ENCODE results near the gene DKK3. TPM values are rescaled to one million over a fixed set of nuclear protein-coding genes. Genes with fewer than 3 reads are reported as not detected.

Gene DKK3
- total and polyA plus RNA-seq, 2 experiments from 2014 or later: 16.8 to 31.1 TPM

- TF ChIP-seq, protein P1, sequence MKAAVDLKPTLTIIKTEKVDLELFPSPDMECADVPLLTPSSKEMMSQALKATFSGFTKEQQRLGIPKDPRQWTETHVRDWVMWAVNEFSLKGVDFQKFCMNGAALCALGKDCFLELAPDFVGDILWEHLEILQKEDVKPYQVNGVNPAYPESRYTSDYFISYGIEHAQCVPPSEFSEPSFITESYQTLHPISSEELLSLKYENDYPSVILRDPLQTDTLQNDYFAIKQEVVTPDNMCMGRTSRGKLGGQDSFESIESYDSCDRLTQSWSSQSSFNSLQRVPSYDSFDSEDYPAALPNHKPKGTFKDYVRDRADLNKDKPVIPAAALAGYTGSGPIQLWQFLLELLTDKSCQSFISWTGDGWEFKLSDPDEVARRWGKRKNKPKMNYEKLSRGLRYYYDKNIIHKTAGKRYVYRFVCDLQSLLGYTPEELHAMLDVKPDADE (IDR thresholded peaks at IDR 0.05): no peak
- TF ChIP-seq CREB1 (CRISPR knock-in tag; IDR thresholded peaks at IDR 0.05; ENCODE audit: low read depth) (no peak), POLR2AphosphoS5 (IDR thresholded peaks at IDR 0.05; ENCODE audit: low read depth) (no peak)
Observed at GRCh38 chr11:11981840-11982239, 26.6 kb downstream of the DKK3 start (continued).

- Mint-ChIP-seq H3K4me3 (no peak overlapping the region), H3K4me1 (peaks cover 18% of the 10 kb centered on the region), H3K36me3 (ENCODE audit: low read depth) (peaks cover 7% of the 10 kb centered on the region; the same call in 2 of the 3 replicates), H3K27ac (no peak overlapping the region), H3K9me3 (no peaks in the 10 kb centered on the region; the same call in 2 of the 3 replicates), H3K27me3 (ENCODE audit: insufficient read depth, low read depth, poor library complexity) (peaks cover 3% of the 10 kb centered on the region)
- Histone ChIP-seq H3K27ac (ENCODE audit: low read depth) (no peak overlapping the region), H3F3A (replicated peaks; ENCODE audit: low read depth) (no peaks in the 10 kb centered on the region), H3K4me2 (no peak overlapping the region), H3K4me3 (no peak overlapping the region), H3K79me2 (replicated peaks; ENCODE audit: insufficient read depth) (no peaks in the 10 kb centered on the region), H3K4me1 (ENCODE audit: insufficient read depth) (peaks cover 13% of the 10 kb centered on the region; the same call in 1 of the 2 replicates), H3K9me2 (ENCODE audit: insufficient read depth) (no peaks in the 10 kb centered on the region), H2AFZ (no peak overlapping the region), H3K27me3 (ENCODE audit: insufficient read depth) (no peaks in the 10 kb centered on the region), H4K20me1 (replicated peaks; ENCODE audit: insufficient read depth) (no peaks in the 10 kb centered on the region), H3K36me3 (ENCODE audit: insufficient read depth) (no peaks in the 10 kb centered on the region)
- ATAC-seq (no peak), DNase-seq (ENCODE audit: low spot score) (no peak)
- TF ChIP-seq, protein P2, sequence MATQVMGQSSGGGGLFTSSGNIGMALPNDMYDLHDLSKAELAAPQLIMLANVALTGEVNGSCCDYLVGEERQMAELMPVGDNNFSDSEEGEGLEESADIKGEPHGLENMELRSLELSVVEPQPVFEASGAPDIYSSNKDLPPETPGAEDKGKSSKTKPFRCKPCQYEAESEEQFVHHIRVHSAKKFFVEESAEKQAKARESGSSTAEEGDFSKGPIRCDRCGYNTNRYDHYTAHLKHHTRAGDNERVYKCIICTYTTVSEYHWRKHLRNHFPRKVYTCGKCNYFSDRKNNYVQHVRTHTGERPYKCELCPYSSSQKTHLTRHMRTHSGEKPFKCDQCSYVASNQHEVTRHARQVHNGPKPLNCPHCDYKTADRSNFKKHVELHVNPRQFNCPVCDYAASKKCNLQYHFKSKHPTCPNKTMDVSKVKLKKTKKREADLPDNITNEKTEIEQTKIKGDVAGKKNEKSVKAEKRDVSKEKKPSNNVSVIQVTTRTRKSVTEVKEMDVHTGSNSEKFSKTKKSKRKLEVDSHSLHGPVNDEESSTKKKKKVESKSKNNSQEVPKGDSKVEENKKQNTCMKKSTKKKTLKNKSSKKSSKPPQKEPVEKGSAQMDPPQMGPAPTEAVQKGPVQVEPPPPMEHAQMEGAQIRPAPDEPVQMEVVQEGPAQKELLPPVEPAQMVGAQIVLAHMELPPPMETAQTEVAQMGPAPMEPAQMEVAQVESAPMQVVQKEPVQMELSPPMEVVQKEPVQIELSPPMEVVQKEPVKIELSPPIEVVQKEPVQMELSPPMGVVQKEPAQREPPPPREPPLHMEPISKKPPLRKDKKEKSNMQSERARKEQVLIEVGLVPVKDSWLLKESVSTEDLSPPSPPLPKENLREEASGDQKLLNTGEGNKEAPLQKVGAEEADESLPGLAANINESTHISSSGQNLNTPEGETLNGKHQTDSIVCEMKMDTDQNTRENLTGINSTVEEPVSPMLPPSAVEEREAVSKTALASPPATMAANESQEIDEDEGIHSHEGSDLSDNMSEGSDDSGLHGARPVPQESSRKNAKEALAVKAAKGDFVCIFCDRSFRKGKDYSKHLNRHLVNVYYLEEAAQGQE (IDR thresholded peaks at IDR 0.05; ENCODE audit: unreplicated experiment): no peak
- TF ChIP-seq CREB1 (CRISPR knock-in tag; IDR thresholded peaks at IDR 0.05; ENCODE audit: low read depth): no peak
- no peak for TF ChIP-seq NANOG (IDR thresholded peaks at IDR 0.05; ENCODE audit: borderline replicate concordance)
- no peak for TF ChIP-seq STAT1 (IDR thresholded peaks at IDR 0.05; ENCODE audit: unreplicated experiment)
- TF ChIP-seq ZNF331 (CRISPR knock-in tag; IDR thresholded peaks at IDR 0.05; ENCODE audit: low read depth): no peak
- TF ChIP-seq EZH2 (IDR thresholded peaks at IDR 0.05; ENCODE audit: low read depth, unreplicated experiment): no peak
- no peak for TF ChIP-seq EZH2phosphoT487 (IDR thresholded peaks at IDR 0.05; ENCODE audit: unreplicated experiment)
- TF ChIP-seq ZNF462 (CRISPR knock-in tag; IDR thresholded peaks at IDR 0.05): no peak
- no peak for TF ChIP-seq POLR2AphosphoS5 (IDR thresholded peaks at IDR 0.05; ENCODE audit: low read depth)
- no peak for TF ChIP-seq CTCF (conservative IDR thresholded peaks at IDR 0.05; ENCODE audit: low read depth in 2 of 2)
- TF ChIP-seq, protein P1 (IDR thresholded peaks at IDR 0.05): no peak
Observed at GRCh38 chr11:11981364-11981763, 27.1 kb downstream of the DKK3 start.
